GM19023 (cell line): ENCODE data around the gene FUT7.
A peak's percentile ranks its signal among the peaks of the same experiment; 100 is the strongest.

ENCODE experiments used
- ATAC-seq: cut with Tn5 transposase; IDR thresholded peaks from one replicate; pipeline ENCODE4 v1.9.1; 2021; ENCODE audit warnings: mild to moderate bottlenecking, moderate library complexity; ENCODE audit not compliant: unreplicated experiment

The FUT7 gene, protein sequence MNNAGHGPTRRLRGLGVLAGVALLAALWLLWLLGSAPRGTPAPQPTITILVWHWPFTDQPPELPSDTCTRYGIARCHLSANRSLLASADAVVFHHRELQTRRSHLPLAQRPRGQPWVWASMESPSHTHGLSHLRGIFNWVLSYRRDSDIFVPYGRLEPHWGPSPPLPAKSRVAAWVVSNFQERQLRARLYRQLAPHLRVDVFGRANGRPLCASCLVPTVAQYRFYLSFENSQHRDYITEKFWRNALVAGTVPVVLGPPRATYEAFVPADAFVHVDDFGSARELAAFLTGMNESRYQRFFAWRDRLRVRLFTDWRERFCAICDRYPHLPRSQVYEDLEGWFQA

DNA sequence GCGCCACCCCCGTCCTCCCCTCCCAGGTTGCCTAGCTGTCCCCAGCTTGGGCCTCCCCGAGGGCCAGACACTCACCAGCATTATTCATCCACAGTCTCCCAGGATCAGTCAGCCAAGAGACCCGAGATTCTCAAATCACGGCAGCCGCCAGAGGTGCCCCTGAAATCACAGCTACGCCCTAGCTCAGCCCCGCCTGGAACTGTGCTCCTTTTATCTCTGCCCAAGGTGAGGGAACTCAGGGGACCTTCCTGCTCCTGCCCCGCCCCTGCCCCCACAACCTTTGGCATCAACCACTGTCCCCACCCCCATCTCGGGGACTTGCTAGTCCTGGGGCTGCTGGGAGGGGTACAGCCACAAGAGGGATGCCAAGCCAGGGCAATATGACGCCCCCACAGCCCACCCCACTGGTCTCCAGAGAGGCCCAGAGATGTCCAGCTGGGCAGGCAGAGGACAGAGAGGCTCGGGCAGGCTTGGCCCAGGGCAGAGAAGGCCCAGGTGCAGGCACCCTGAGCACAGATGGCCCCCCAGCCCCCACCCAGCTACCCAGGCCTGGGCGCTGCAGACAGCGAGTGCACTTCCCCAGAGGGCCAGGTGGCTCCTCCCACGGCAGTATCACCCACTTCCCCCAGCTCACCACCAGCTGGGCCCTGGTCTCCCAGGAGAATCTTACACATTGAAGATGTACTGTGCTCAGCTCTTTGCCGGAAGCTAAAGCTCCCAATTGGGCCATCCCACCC lies at the start of gene FUT7:
TSS of gene FUT7 (minus strand) at position 185 of the 737 bp plus-strand sequence. CDS start at position 88, 97 bp downstream.
- ATAC-seq, result no peak

DNA sequence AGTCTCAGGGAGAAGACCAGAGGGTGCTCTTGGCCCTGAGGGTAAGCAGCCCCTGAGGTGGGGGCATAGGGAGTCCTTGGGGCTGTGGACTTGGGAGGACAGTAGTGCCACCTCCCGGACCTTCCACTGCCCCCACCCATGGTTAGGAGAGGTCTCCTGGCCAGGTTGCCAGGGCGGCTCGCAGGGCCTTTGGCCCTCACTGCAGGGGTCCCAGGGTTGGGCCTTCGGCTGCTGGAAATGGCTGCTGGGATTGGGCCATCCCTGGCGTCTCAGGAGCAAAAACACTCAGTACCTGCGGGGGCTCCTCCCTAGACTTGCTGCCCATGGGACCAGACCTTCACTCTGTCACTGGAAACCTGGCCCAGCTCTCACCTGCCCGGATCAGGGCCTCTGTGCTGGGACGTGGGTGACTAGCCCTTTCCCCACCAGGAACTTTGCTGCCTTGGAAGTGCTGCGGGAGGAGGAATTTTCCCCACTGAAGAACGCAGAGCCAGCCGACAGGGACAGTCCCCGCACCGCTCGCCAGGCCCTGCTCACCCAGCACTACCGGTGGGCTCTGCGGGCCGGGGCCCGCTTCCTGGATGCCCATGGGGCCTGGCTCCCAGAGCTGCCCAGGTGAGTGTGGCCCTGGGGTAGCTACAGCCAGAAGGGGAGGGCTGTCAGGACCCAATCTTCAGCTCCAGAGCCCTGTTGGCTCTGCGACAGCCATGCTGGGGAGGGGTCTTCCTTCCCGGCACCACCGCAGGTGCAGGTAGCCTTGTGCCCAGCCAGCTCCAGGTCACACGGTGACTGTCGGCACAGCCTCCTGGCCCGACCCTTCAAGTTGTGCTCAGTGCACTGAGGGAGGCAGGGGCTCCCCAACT lies 48.6 kb upstream of the FUT7 start:
- ATAC-seq, result no peak

DNA sequence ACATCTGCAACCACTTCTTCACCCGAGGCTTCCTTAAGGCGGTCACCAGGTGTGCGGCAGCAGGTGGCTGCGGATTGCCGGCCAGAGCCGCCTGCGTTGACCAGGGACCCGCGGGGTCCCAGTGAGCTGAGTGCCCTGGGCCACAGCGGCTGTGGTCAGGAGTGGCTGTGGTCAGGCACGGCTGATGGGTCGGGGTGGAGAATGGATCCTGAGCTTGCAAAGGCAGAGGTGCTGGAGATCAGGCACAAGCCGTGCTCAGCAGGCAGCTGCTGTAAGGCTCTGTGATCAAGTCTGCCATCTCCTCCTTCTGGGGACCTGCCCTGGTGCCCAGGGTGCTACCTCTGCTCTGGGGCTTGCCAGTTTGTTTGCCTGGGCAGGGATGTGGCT lies 47.5 kb upstream of the FUT7 start:
- ATAC-seq, result no peak

DNA sequence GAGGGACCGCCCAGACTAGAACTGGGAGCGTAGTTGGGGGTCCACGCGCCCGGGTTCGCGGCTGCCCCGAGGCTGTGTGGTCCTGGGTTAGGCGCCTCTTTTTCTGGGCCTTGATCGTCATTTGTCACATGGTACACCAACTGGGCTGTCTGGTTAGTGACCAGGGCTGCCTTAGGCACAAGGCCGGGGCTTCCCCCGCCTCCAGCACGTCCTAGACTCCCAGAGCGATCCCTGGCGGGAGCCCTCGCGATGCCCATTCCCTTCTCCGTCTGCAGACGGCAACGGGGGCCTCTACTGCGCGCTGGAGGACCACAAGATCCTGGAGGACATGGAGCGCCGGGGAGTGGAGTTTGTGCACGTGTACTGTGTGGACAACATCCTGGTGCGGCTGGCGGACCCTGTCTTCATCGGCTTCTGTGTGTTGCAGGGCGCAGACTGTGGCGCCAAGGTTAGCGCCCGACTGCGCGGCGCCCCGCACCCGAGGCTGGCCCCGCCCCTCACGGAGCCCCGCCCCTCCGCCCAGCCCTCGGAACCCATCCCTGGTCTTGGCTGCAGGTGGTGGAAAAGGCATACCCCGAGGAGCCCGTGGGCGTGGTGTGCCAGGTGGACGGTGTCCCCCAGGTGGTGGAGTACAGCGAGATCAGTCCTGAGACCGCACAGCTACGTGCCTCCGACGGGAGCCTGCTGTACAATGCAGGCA lies 47.0 kb upstream of the FUT7 start:
- ATAC-seq, result no peak

DNA sequence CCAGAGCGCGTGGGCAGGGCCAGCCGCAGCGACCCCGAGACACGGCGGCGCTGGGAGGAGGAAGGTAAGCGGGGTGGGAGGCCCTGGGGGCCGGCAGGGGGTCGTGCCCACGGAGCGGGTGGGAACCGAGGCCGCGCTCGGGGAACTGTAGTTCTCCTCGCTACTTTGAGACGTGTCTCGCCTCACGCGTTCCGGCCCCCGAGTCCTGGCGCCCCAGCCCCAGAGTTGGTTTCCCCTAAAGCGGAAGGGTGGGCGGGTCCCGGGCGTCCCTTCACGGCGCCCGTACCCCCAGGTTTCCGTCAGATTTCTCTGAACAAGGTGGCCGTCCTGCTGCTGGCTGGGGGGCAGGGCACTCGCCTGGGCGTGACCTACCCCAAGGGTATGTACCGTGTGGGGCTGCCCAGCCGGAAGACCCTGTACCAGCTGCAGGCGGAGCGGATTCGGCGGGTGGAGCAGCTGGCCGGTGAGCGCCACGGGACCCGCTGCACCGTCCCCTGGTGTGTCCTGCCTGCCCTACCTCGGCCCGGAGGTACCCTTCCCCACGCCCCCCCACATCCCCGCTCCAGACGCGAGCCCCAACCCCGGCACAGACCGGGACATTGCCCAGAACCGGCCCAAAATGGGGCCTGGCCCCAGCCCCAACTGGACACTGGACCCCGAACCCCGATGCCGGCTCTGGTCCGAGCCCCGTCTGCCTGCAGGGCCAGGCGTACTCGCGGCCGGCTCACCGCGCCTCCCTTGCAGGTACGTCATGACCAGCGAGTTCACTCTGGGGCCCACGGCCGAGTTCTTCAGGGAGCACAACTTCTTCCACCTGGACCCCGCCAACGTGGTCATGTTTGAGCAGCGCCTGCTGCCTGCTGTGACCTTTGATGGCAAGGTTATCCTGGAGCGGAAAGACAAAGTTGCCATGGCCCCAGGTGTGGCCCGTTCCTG lies 46.1 kb upstream of the FUT7 start:
- ATAC-seq, result peak; percentile 17

DNA sequence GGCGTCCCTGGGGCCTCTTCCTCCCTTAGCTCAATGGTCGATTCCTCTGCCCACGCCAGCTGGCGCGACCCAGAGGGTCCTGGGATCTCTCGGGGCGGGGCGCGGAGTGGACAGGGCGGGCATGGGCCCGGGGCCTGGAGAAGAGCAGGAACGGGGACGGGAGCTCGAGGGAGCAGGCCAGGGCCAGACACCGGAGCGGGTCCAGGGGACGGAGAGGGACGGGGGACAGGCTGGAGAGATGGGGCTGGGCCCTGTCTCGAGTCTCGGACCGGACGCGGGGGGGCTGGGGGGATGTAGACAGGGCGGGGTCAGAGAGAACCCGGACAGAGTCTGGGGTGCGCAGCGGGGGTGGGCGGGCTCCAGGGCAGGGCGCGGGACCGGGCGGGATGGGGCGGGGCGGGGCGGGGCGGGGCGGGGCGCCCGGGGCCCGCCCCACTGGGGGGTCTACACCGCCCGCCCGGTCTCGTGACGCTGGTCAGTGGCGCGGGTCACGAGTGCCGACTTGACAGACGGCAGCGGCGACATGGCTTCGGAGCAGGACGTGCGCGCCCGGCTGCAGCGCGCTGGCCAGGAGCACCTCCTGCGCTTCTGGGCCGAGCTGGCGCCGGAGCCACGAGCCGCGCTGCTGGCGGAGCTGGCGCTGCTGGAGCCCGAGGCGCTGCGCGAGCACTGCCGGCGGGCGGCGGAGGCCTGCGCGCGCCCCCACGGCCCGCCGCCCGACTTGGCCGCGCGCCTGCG lies 45.3 kb upstream of the FUT7 start, which contains the start of gene UAP1L1:
TSS of gene UAP1L1 (plus strand) at position 508 of the 738 bp plus-strand sequence. CDS start at position 524, 16 bp downstream.
- peak; percentile 49 for ATAC-seq

DNA sequence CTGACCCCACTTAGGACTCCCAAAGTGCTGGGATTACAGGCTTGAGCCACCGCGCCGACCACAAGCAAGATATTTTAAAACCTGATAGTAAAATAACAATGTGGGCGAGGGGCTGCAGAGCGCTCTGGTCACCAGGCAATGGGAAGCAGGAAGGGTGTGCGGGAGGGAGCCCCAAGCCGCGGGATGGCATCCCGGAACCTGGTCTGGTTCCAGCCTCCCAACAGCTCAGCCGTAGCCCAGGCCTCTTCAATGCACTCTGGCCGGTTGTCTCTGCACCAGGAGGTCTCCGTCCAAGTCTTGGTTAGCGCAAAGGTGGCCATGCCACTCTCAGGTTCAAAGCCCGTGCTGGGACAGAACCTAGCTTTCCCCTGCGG lies 44.7 kb upstream of the FUT7 start:
- ATAC-seq, result no peak

DNA sequence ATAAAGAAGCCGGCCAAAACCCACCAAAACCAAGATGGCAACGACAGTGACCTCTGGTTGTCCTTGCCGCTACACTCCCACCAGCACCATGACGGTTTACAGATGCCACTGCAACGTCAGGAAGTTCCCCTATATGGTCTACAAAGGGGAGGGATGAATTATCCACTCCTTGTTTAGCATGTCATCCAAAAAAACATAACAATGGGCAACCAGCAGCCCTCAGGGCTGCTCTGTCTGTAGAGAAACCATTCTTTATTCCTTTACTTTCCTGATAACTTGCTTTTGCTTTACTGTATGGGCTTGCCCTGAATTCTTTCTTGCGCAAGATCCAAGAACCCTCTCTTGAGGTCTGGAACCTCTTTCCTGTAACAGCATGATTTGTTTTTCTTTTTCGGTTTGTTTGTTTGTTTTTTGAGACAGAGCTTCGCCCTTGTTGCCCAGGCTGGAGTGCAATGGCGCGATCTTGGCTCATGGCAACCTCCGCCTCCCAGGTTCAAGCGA lies 43.4 kb upstream of the FUT7 start:
- ATAC-seq, result no peak

DNA sequence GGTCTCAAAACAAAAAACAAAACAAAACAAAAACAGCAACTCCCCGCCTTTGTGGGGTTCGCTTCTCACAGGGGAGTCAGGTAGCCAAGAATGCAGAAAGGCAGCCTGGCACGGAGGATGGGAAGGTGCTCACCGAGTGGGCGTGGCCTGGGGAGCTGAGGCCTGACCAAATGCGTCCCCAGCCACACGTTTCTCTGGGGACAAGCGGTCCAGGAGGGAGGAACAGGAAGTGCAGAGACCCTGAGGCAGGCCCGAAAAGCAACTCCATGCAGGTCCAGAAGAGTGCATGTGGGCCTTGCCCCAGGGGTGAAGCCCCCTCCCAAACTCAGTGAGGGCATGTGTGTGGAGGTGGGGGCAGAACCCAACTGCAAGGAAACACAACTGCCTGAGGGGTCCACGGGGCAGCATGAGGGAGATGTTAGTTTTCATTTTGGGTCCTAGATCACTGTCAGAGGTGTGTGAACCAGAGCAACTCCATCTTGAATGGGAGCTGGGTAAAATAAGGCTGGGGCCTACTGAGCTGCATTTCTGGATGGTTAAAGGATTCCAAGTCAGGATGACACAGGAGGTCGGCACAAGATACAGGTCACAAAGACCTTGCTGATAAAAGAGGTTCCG lies 42.9 kb upstream of the FUT7 start:
- ATAC-seq, result no peak

DNA sequence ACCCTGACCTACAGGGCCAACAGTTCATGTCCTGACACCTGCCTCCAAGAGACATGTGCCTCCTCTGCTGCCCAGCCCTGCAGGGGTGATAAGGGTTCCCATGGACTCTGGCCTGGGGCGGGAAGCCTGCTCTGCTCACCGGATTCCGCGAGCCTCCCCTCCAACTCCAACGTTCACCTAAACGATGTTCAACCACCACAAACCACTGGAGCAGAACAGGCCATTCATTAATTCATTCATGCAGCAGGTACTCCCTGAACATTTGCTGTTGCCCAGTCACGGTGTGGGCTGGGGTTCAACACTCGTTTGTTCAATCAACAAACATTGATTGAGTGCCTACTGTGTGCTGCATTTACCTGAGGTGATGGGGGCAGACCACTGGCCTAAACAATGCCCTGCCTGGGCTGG lies 42.1 kb upstream of the FUT7 start:
- ATAC-seq, result no peak

DNA sequence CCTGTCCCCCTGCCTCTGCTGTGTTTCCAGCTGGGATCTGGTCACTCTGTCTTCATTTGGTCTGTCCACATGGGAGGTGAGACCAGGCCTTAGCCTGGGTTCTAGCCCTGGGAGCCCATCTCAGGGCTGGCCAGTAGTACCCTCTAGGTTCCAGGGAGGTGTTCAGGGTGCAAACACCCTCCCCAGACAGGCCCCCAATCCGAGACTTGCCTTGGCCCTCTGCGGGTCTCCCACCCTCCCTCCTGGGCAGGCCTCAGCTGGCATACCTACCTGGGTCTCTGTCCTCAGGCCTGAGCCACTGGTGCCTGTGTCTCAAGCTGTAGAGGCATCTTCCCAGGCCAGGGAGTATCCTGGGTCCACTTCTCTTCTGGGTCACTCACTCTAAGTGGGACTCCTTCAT lies 39.4 kb upstream of the FUT7 start:
- ATAC-seq, result no peak

DNA sequence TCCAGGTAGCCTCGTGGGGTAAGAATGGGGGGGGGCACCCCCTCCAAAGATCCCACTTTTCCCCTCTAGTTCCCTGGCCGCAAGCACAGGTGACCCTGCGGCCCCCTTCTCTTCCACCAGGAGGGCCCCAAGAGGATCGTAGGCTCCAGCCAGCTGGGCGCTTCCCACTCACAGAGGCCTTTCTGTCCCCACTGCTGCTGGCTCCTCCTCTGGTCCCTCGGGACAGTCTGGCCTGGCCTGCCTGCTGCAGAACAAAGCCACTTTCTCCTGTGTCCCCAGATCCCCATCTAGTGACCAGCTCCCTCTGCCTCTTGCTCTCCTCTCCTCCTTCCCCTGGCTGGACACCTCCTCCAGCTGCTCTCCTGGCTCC lies 39.0 kb upstream of the FUT7 start:
- no peak for ATAC-seq

DNA sequence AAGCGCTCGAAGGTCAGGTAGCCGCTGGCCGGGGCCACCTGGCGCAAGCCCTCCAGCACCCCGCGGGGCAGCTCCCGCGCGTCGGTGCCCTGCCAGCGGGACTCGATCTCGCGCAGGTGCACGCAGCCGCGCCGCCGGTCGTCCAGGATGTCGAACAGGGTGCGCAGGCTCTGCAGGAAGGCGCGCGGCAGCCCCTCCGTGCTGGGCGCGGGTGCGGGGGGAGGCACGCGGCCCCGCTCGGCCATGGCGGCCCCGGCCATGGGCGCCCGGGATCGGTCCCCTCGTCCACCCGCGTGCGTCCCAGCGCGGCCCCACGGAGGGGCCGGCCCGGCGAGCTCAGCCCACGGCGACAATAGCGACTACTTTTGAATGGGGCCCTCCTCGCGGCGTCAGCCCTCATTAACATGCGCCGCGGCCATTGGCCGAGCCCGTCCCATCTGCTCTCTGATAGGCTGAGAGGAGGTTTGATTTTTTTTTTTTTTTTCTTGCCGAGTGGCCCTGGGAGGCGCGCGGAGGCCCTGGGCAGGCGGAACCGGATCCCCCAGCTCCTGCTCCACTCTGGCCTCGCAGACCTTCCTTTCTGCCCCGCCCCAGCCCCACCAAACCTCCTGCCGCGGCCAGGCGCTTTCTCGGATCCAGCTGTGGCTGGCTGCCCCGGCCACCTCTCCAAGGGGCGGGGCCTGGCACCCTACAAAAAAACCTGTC lies 38.5 kb upstream of the FUT7 start, which contains the start of gene SAPCD2:
TSS of gene SAPCD2 (minus strand) at position 357 of the 705 bp plus-strand sequence. CDS start at position 260, 97 bp downstream.
- peak; percentile 72 for ATAC-seq

DNA sequence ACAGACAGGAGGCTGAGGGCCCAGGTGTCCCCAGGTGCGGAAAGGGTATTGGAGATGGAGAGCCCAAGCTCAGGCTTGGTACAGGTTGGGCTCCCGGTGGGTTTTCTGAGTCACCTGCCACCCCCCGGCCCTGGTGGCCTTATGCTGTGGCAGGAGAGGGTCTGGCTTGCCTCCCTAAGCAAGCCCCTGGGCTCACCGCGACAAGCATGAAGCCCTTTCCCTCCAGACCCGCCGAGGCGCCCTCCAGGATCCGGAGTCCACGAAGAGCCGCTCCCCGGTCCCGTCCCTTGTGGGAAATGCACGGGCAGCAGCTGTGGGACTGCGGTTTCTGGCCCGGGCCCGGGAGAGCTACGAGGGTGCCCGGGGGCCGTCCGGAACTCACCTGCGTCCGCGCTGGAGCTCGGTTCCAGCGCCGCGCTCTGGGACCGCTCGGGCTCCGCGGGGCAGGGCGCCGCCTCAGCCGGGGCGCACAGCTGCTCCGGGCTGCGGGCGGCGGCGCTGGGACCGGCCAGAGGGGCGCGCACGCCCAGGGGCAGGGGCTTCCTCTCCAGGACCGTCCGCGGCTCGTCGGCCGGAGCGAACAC lies 37.7 kb upstream of the FUT7 start:
- no peak for ATAC-seq

DNA sequence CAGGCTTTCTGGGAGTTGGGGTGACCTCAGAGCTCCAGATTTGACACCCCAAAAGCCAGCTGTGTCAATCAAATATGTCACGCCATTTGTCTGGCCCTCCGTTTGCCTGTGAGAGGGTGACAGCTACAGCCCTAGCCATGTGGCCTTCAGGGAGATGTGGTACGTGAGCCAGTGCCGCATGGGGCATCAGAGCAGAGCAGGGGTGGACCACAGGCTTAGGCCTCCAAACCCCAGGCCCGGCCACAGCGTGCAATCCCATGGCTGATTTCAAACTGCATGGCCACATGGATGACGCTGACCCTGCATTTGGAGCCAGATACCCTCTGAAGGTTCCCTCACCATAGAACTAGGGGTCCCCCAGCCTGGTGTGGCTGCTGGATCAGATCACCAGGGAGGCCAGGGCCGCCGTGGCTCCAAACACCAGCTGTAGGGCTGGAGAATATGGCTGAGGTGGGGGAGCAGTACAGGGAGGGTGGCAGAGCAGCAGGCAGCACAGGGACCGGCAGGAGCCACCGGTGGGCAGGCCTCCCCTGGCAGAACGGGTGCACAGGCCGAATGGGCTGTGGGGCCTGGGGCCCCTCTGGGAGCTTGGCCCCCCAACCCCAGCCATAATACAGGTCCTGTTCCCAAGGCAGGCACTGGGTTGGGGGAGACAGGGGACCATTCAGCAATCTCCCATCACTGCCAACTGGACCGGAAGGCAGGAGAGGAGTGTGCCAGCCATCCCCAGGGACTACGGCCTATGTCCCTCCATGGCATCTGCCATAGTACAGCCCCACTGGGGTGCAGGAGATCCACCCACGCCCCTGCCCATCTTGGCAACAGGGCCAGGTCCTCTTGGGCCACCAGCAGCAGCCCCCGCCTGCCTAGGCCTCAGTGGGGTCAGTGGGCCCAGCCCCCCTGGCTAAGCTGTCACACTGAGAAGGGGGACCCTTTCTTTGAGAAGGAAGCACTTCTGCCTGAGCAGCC lies 36.9 kb upstream of the FUT7 start:
- ATAC-seq, result no peak

DNA sequence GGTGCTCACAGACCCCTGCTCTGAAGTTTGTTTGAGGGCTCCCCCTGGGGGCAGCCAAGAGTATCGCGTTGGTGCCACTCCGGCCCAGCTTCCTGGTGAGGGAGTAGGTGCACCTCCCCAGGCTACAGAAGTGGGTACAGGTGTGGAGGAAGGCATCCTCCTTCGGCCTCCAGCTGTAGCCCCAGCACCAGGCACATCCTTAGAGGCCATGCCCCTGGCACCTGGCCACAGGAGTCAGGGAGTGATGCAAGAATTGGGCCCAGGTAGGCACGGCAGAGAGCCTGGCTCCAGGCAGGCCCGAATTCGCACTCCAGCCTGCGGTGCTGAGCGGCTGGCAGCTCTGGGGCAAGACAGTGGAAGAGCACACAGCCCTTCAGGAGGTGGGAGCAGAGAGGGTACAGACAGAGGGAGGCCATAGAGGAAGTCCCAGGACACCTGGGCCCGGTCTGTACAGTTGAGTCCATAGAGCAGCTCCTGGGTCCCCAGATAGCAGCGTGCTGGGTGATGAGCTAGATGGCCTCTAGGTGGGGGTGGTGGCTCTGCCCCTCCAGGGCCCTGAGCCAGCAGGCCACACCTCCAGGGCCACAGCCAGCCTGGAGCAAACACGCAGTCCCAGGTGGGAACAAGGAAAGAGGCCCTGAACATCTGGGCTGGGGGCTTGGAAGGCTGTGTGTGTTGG lies 36.1 kb upstream of the FUT7 start:
- no peak for ATAC-seq
